ENCODE results near the gene TEP1. TPM values are rescaled to one million over a fixed set of nuclear protein-coding genes. Genes with fewer than 3 reads are reported as not detected.

TEP1 gene
- total and polyA plus RNA-seq, 2 experiments from 2014 or later, result 5.2 to 12.9 TPM

DNA sequence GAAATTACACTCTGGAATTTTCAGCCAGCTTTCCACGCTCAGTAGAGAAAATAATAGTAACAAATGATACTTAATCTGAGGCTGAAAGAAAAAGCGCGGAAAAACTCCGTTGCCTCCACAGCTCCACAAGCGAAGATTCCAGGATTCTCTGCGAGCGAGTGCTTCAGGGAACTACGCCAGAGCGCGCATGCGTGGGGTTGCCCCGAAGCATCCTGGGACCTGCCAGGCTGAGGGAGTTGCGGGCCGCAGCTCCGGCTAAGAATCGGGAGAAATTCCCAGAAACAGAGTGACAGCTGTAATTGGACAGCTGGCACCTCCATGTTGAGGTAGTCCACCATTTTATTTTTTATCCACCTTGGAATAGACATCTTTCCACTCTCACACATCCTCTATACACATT lies 95.6 kb downstream of the TEP1 start:
- no peak for DNase-seq
- in situ Hi-C loops (cut with MboI), result no loop called here
- H3K36me3 ChIP-seq (ENCODE audit: low read depth), result peaks cover 46% of the 10 kb centered on the region
- H3F3A ChIP-seq (ENCODE audit: insufficient read depth), result peaks cover 10% of the 10 kb centered on the region; the same call in 1 of the 2 replicates
- H3K9me2 ChIP-seq (ENCODE audit: insufficient read depth), result no peaks in the 10 kb centered on the region
- H3K4me1 ChIP-seq (ENCODE audit: insufficient read depth), result no peaks in the 10 kb centered on the region
- no peak overlapping the region for H3K4me3 ChIP-seq
- H3K27me3 ChIP-seq (replicated peaks; ENCODE audit: insufficient read depth), result no peaks in the 10 kb centered on the region
- 95 to 98% methylated on average over 16 of the region's 16 CpGs for WGBS, 2 experiments (ENCODE audit: low coverage in 1 of 2, low lambda C conversion rate in 2 of 2, missing lambda C conversion rate in 2 of 2)
- no peak overlapping the region for H3K9ac ChIP-seq
- TF ChIP-seq EZH2 (IDR thresholded peaks at IDR 0.05; ENCODE audit: insufficient read depth, poor library complexity, severe bottlenecking), result no peak
- no peak for TF ChIP-seq EZH2phosphoT487 (IDR thresholded peaks at IDR 0.05; ENCODE audit: insufficient read depth, low read depth)
- no peak overlapping the region for H3K27ac ChIP-seq
- no peak overlapping the region for H3K4me2 ChIP-seq (ENCODE audit: unreplicated experiment)
- H3K79me2 ChIP-seq (ENCODE audit: insufficient read depth), result peaks cover 17% of the 10 kb centered on the region
- H2AFZ ChIP-seq, result no peak overlapping the region
- H4K20me1 ChIP-seq (ENCODE audit: insufficient read depth), result no peaks in the 10 kb centered on the region
- no peaks in the 10 kb centered on the region for H3K9me3 ChIP-seq (ENCODE audit: low read depth)

Small RNAs within 50 kb of the gene (small RNA-seq; reads per million reads assigned to genes)
- gene RNA5SP382 (ENCODE audit: low read depth, low replicate concordance) (0.19 reads per million), gene SNORA79B (ENCODE audit: low read depth, low replicate concordance) (not detected), gene SNORD126 (ENCODE audit: low read depth, low replicate concordance) (22.7 reads per million, percentile 89 among the genes with 10 or more reads in this experiment)

Other genes starting within 250 kb of the TEP1 start
- not detected in 2 replicates for gene OR11G2, start 222.6 kb downstream of the TEP1 start, total RNA-seq (2014; rRNA removed; shearing (Covaris generic))
- gene OR11G2, start 222.6 kb downstream of the TEP1 start, polyA plus RNA-seq (2016; fragmentation: Nextera tagmentation; extraction: Ambion mirVana), result not detected in 2 replicates
- not detected in 2 replicates for gene OR11H6, start 189.8 kb downstream of the TEP1 start, total RNA-seq (2014; rRNA removed; shearing (Covaris generic))
- not detected in 2 replicates for gene OR11H6, start 189.8 kb downstream of the TEP1 start, polyA plus RNA-seq (2016; fragmentation: Nextera tagmentation; extraction: Ambion mirVana)
- gene OR11H7, start 184.5 kb downstream of the TEP1 start, total RNA-seq (2014; rRNA removed; shearing (Covaris generic)), result not detected in 2 replicates
- not detected in 2 replicates for gene OR11H7, start 184.5 kb downstream of the TEP1 start, polyA plus RNA-seq (2016; fragmentation: Nextera tagmentation; extraction: Ambion mirVana)
- not detected in 2 replicates for gene OR11H4, start 174.2 kb downstream of the TEP1 start, total RNA-seq (2014; rRNA removed; shearing (Covaris generic))
- not detected in 2 replicates for gene OR11H4, start 174.2 kb downstream of the TEP1 start, polyA plus RNA-seq (2016; fragmentation: Nextera tagmentation; extraction: Ambion mirVana)
- gene TTC5, start 107.5 kb downstream of the TEP1 start, total RNA-seq (2014; rRNA removed; shearing (Covaris generic)), result 11.7 and 18.5 TPM in 2 replicates
- 14.7 and 16.2 TPM in 2 replicates for gene TTC5, start 107.5 kb downstream of the TEP1 start, polyA plus RNA-seq (2016; fragmentation: Nextera tagmentation; extraction: Ambion mirVana)
- gene CCNB1IP1, start 80.2 kb downstream of the TEP1 start, total RNA-seq (2014; rRNA removed; shearing (Covaris generic)), result 52.0 and 55.8 TPM in 2 replicates
- 12.4 and 13.5 TPM in 2 replicates for gene CCNB1IP1, start 80.2 kb downstream of the TEP1 start, polyA plus RNA-seq (2016; fragmentation: Nextera tagmentation; extraction: Ambion mirVana)
- 5.8 and 10.1 TPM in 2 replicates for gene PARP2, start 69.9 kb downstream of the TEP1 start, total RNA-seq (2014; rRNA removed; shearing (Covaris generic))
- gene PARP2, start 69.9 kb downstream of the TEP1 start, polyA plus RNA-seq (2016; fragmentation: Nextera tagmentation; extraction: Ambion mirVana), result 25.1 and 26.0 TPM in 2 replicates
- not detected in 2 replicates for gene KLHL33, start 22.7 kb upstream of the TEP1 start, total RNA-seq (2014; rRNA removed; shearing (Covaris generic))
- 0.05 TPM in 1 of 2 replicates, not detected in the other for gene KLHL33, start 22.7 kb upstream of the TEP1 start, polyA plus RNA-seq (2016; fragmentation: Nextera tagmentation; extraction: Ambion mirVana)
- 29.0 and 37.8 TPM in 2 replicates for gene OSGEP, start 41.3 kb upstream of the TEP1 start, total RNA-seq (2014; rRNA removed; shearing (Covaris generic))
- gene OSGEP, start 41.3 kb upstream of the TEP1 start, polyA plus RNA-seq (2016; fragmentation: Nextera tagmentation; extraction: Ambion mirVana), result 24.1 and 24.2 TPM in 2 replicates
- gene APEX1, start 41.7 kb upstream of the TEP1 start, total RNA-seq (2014; rRNA removed; shearing (Covaris generic)), result 60.6 and 89.8 TPM in 2 replicates
- 124 and 129 TPM in 2 replicates for gene APEX1, start 41.7 kb upstream of the TEP1 start, polyA plus RNA-seq (2016; fragmentation: Nextera tagmentation; extraction: Ambion mirVana)
- gene PIP4P1, start 47.9 kb upstream of the TEP1 start, total RNA-seq (2014; rRNA removed; shearing (Covaris generic)), result 18.6 and 244 TPM in 2 replicates
- 21.6 and 22.1 TPM in 2 replicates for gene PIP4P1, start 47.9 kb upstream of the TEP1 start, polyA plus RNA-seq (2016; fragmentation: Nextera tagmentation; extraction: Ambion mirVana)
- 23.6 and 39.6 TPM in 2 replicates for gene PNP, start 55.9 kb upstream of the TEP1 start, total RNA-seq (2014; rRNA removed; shearing (Covaris generic))
- gene PNP, start 55.9 kb upstream of the TEP1 start, polyA plus RNA-seq (2016; fragmentation: Nextera tagmentation; extraction: Ambion mirVana), result 20.8 and 24.6 TPM in 2 replicates
- gene RNASE10, start 92.0 kb upstream of the TEP1 start, total RNA-seq (2014; rRNA removed; shearing (Covaris generic)), result not detected in 2 replicates
- gene RNASE10, start 92.0 kb upstream of the TEP1 start, polyA plus RNA-seq (2016; fragmentation: Nextera tagmentation; extraction: Ambion mirVana), result not detected in 2 replicates
- gene RNASE9, start 147.5 kb upstream of the TEP1 start, total RNA-seq (2014; rRNA removed; shearing (Covaris generic)), result not detected in 2 replicates
- gene RNASE9, start 147.5 kb upstream of the TEP1 start, polyA plus RNA-seq (2016; fragmentation: Nextera tagmentation; extraction: Ambion mirVana), result not detected in 2 replicates
- not detected in 2 replicates for gene RNASE11, start 174.5 kb upstream of the TEP1 start, total RNA-seq (2014; rRNA removed; shearing (Covaris generic))
- gene RNASE11, start 174.5 kb upstream of the TEP1 start, polyA plus RNA-seq (2016; fragmentation: Nextera tagmentation; extraction: Ambion mirVana), result not detected in 2 replicates
- not detected in 2 replicates for gene RNASE12, start 177.9 kb upstream of the TEP1 start, total RNA-seq (2014; rRNA removed; shearing (Covaris generic))
- not detected in 2 replicates for gene RNASE12, start 177.9 kb upstream of the TEP1 start, polyA plus RNA-seq (2016; fragmentation: Nextera tagmentation; extraction: Ambion mirVana)
- gene OR6S1, start 228.2 kb upstream of the TEP1 start, total RNA-seq (2014; rRNA removed; shearing (Covaris generic)), result not detected in 2 replicates
- gene OR6S1, start 228.2 kb upstream of the TEP1 start, polyA plus RNA-seq (2016; fragmentation: Nextera tagmentation; extraction: Ambion mirVana), result not detected in 2 replicates

All from GM23248 (cell line).